GM06990 (cell line): ENCODE measurements around the gene COX6A2.

ENCODE experiments used
- DNase-seq: peaks from one replicate; pipeline ENCODE4 v3.0.0-alpha.2; 2011; ENCODE audit not compliant: insufficient read length; ENCODE audit errors: extremely low read depth
- H3K27me3 ChIP-seq: replicated peaks from 2 replicates; pipeline ENCODE4 v1.6.0; 2011; ENCODE audit warnings: low read length; ENCODE audit not compliant: control insufficient read depth, insufficient read depth
- H3K36me3 ChIP-seq: 2 replicates; pipeline ENCODE4 v1.5.1; 2011; ENCODE audit warnings: low read length; ENCODE audit not compliant: control insufficient read depth, insufficient read depth
- H3K4me3 ChIP-seq: replicated peaks from 2 replicates; pipeline ENCODE4 v1.5.1; 2011; ENCODE audit warnings: low read depth, mild to moderate bottlenecking, control low read depth, low read length
- CTCF ChIP-seq: IDR thresholded peaks from 2 replicates; pipeline ENCODE4 v1.5.1; 2011; ENCODE audit warnings: low read length, control low read depth, mild to moderate bottlenecking, inconsistent platforms; ENCODE audit not compliant: insufficient read depth, poor library complexity, severe bottlenecking

COX6A2 gene

GRCh38 chr16:31390504-31391041 is 37.6 kb downstream of the COX6A2 start:
- no peak overlapping the region for H3K4me3 ChIP-seq
- no peaks in the 10 kb centered on the region for H3K36me3 ChIP-seq
- DNase-seq: no peak
- TF ChIP-seq CTCF: no peak
- no peaks in the 10 kb centered on the region; the same call in 1 of the 2 replicates for H3K27me3 ChIP-seq

- Histone ChIP-seq H3K27me3 (no peaks in the 10 kb centered on the region; the same call in 1 of the 2 replicates), H3K4me3 (no peak overlapping the region), H3K36me3 (no peaks in the 10 kb centered on the region)
- DNase-seq: no peak
- no peak for TF ChIP-seq CTCF
Observed at GRCh38 chr16:31388535-31388934, 39.6 kb downstream of the COX6A2 start.

- no peak for DNase-seq
- no peak overlapping the region for H3K4me3 ChIP-seq
- TF ChIP-seq CTCF: no peak
- no peaks in the 10 kb centered on the region for H3K36me3 ChIP-seq
- no peaks in the 10 kb centered on the region; the same call in 1 of the 2 replicates for H3K27me3 ChIP-seq
Observed at GRCh38 chr16:31386157-31386984, 41.8 kb downstream of the COX6A2 start.

- DNase-seq: no peak
- no peak overlapping the region for H3K4me3 ChIP-seq
- no peaks in the 10 kb centered on the region; the same call in none of the 2 replicates for H3K27me3 ChIP-seq
- TF ChIP-seq CTCF: no peak
- H3K36me3 ChIP-seq: no peaks in the 10 kb centered on the region
Observed at GRCh38 chr16:31385680-31386079, 42.5 kb downstream of the COX6A2 start.

- DNase-seq: peak; percentile 52
- peak; percentile 93 for TF ChIP-seq CTCF
- H3K27me3 ChIP-seq: no peaks in the 10 kb centered on the region; the same call in 1 of the 2 replicates
Observed at GRCh38 chr16:31382485-31383161, 45.5 kb downstream of the COX6A2 start.

More at GRCh38 chr16:31382485-31383161, 45.5 kb downstream of the COX6A2 start:
- no peaks in the 10 kb centered on the region for H3K36me3 ChIP-seq
- H3K4me3 ChIP-seq: no peak overlapping the region
